ENCODE results near the gene XRCC2. TPM values are rescaled to one million over a fixed set of nuclear protein-coding genes. Genes with fewer than 3 reads are reported as not detected.
"Not testable (repeated sequence)": the region's sequence is repeated elsewhere in the genome, so short reads cannot be mapped to it uniquely, and the experiment has no call there.

The XRCC2 gene
- total and polyA plus RNA-seq, 12 donors = 0.12 to 4.1 (median 0.50) TPM

- no peaks in the 10 kb centered on the region for H3K27me3 ChIP-seq
- H3K4me3 ChIP-seq = peak overlapping the region in 1 of 4 donors; percentile 0
- intact Hi-C loops (cut with DNase I) = no loop called here
- DNase-seq = no peak
- 52 to 88% (median 74%) methylated on average over 1 of the region's 1 CpG for WGBS, 4 donors
- H3K27ac ChIP-seq = no peak overlapping the region
- no peaks in the 10 kb centered on the region for H3K36me3 ChIP-seq (replicated peaks in 1 of 2)
- no peak for TF ChIP-seq POLR2A (IDR thresholded peaks at IDR 0.05)
- no peaks in the 10 kb centered on the region for H3K9me3 ChIP-seq (replicated peaks in 1 of 3)
- no peaks in the 10 kb centered on the region for H3K4me1 ChIP-seq (replicated peaks in 1 of 2)
Measured at GRCh38 chr7:152637161-152637560, 38.8 kb downstream of the XRCC2 start.

GRCh38 chr7:152636441-152636840 lies 39.5 kb downstream of the XRCC2 start:
- no peaks in the 10 kb centered on the region for H3K9me3 ChIP-seq (replicated peaks in 1 of 3)
- H3K27ac ChIP-seq = no peak overlapping the region
- 76 to 82% (median 81%) methylated on average over 6 of the region's 6 CpGs for WGBS, 4 donors
- H3K36me3 ChIP-seq (replicated peaks in 1 of 2) = no peaks in the 10 kb centered on the region
- no peaks in the 10 kb centered on the region for H3K27me3 ChIP-seq
- intact Hi-C loops (cut with DNase I) = no loop called here
- TF ChIP-seq CTCF (IDR thresholded peaks at IDR 0.05) = no peak
- no peak for TF ChIP-seq POLR2A (IDR thresholded peaks at IDR 0.05)
- H3K4me3 ChIP-seq = no peak overlapping the region
- no peak for DNase-seq
- no peaks in the 10 kb centered on the region for H3K4me1 ChIP-seq (replicated peaks in 1 of 2)

- Histone ChIP-seq H3K4me1 (replicated peaks in 1 of 2) (no peaks in the 10 kb centered on the region), H3K36me3 (replicated peaks in 1 of 2) (no peaks in the 10 kb centered on the region), H3K4me3 (no peak overlapping the region), H3K27me3 (no peaks in the 10 kb centered on the region), H3K27ac (no peak overlapping the region), H3K9me3 (replicated peaks in 1 of 3) (no peaks in the 10 kb centered on the region)
- TF ChIP-seq POLR2A (IDR thresholded peaks at IDR 0.05) (no peak), CTCF (IDR thresholded peaks at IDR 0.05) (no peak)
- DNase-seq = no peak
- intact Hi-C loops (cut with DNase I) = no loop called here
- WGBS, 4 donors = 61 to 78% (median 75%) methylated on average over 8 of the region's 8 CpGs
Measured at GRCh38 chr7:152633504-152633903, 42.4 kb downstream of the XRCC2 start.

GRCh38 chr7:152633072-152633471 lies 42.9 kb downstream of the XRCC2 start:
- Histone ChIP-seq H3K9me3 (replicated peaks in 1 of 3) (no peaks in the 10 kb centered on the region), H3K36me3 (replicated peaks in 1 of 2) (no peaks in the 10 kb centered on the region), H3K27me3 (no peaks in the 10 kb centered on the region), H3K27ac (no peak overlapping the region), H3K4me1 (replicated peaks in 1 of 2) (no peaks in the 10 kb centered on the region), H3K4me3 (no peak overlapping the region)
- no peak for TF ChIP-seq CTCF (IDR thresholded peaks at IDR 0.05)
- no peak for DNase-seq
- intact Hi-C loops (cut with DNase I) = no loop called here
- WGBS, 4 donors = 77 to 83% (median 79%) methylated on average over 8 of the region's 8 CpGs

- DNase-seq; H3K27me3 ChIP-seq; H3K4me3 ChIP-seq; H3K9me3 ChIP-seq (replicated peaks in 1 of 3); H3K4me1 ChIP-seq (replicated peaks in 1 of 2); intact Hi-C loops (cut with DNase I); H3K36me3 ChIP-seq (replicated peaks in 1 of 2); H3K27ac ChIP-seq: not testable (repeated sequence)
Measured at GRCh38 chr7:152628772-152629171, 47.2 kb downstream of the XRCC2 start.
